Fibroblast of skin of abdomen (primary cell): ENCODE data around the gene GPC6.
"Not testable (repeated sequence)": the region's sequence is repeated elsewhere in the genome, so short reads cannot be mapped to it uniquely, and the experiment has no call there.

Source experiments
- DNase-seq: peaks from one replicate; pipeline ENCODE4 v3.0.0-alpha.2; 2013

The GPC6 gene

DNA sequence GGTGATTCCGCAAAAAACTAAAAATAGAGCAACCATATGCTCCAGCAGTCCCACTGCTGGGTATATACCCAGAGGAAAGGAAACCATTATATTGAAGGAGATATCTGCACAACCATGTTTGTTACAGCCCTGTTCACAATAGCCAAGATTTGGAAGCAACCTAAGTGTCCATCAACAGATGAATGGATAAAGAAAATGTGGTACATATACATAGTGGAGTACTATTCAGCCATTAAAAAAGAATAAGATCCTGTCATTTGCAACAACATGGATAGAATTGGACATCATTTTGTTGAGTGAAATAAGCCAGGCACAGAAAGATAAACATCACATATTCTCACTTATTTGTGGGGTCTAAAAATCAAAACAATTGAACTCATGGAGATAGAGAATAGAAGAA lies 97.3 kb downstream of the GPC6 start:
- DNase-seq: not testable (repeated sequence)

DNA sequence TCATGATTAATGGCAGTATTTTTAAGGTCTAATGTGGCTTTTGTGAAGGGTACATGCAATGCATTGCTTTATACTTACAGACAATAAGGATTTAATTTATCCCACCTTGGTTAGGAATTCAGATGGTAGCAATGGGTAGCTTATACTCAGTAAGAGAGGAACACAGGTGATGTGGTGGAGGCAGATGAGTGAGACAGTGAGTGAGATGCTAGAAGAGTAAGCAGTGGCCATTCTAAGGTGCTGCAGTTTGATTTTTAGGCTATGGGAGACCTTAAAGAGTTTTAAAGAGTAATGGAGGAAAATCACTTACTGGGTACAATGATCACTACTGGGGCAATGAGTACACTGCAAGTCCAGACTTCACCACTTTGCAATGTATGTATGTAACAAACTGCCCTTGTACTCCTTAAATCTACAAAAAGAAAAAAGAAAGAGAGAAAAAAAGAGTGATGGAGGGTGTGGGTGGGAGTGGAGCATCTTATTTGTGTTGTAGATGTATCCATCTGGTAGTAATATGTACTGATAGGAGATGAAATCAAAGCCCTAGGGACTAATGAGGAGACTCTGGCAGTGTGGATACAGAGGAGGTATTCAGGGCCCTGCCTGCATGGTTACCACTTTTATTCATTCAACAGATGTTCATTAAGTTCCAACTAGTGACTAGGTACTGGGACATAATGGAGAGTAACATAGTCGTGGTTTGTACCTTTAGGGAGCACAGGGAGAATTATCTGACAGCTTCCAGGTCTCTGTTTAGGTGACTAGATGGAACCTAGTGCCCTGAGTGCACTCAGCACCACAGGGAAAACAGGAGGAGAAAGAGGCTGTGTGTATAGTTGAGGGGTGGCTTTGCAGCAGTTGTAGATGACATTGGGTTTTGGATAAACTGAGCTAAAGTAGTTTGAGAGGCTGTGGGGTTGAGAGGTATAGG lies 99.0 kb downstream of the GPC6 start:
- DNase-seq: no peak

DNA sequence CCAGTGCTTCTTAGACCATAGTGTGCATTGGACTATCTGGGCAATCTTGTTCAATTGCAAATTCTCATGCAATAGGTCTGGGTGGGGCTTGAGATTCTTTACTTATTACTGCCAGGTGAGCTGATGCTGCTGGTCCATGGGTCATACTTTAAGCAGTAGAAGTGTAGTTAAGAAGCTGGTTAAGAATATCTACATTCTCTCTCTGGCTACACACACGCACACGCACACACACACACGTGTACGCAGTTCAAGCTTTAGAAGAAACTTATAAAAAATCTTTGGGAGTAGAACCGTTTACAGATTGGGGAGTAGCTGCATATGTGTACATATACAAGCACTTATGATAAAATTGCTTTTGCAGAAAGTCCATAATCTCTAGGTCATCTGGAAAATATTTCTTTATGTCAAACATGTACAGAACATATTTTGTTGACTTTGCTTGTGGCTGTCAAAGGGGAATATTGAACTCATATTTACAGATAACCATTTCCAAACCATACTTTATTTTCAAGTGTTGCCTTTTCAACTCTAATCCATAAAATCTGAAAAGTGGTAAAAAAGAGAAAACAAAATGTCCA lies 99.7 kb downstream of the GPC6 start:
- DNase-seq: no peak

DNA sequence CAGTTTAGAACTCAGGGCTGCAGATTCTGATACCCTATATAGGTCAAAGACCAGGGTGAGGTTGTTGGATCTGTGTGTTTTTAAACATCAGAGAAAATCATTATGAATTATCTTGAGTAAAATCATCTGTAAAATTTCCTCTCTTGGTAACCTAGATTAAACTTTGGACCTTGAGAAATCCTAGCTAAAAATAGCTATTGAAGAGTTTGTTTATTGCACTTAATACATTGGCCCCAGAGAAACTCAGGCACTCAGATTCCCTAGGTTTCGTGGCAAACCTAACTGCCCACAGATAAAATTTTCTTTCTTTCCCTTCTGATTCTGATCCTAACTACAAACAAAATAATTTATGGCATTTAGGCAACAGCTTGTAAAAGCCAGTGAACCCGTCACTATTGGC lies 102.3 kb downstream of the GPC6 start:
- DNase-seq: no peak

DNA sequence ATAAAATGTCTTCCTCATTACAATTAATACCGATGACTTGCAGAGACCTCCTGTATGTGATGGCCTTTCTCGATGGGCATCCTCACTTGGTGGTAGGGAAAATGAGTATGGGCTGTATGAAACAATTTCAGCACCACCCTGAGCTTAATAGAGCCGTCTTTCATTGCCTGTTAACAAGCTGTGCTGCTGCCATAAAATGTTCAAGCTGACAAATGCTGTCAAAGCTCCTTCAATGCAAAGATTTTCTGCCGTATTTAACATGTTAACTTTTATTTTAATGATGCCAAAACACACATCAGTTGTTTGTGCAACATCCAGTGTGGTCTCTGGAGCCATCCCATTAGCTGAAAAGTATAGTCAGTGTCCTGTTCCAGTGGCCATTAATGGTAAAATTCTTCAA lies 110.1 kb downstream of the GPC6 start:
- no peak for DNase-seq

DNA sequence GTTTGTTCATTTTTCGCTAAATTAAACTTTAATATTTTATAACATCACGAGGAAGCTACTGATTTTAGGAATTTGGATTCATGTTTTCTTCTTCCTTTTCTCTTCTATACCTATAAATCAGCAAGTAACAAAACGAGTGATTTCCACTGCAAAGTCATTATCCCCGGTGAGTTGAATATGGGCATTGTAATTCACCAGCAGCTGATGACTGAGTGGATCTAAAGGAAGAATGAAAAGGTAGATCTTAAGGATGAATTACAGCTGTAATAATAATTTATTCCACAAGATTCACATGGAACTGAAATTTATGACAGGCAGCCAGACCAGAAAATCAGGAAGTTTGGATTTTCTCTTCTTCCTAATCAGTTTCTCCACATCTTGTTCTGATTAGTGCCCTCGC lies 111.4 kb downstream of the GPC6 start:
- DNase-seq: peak; percentile 20

DNA sequence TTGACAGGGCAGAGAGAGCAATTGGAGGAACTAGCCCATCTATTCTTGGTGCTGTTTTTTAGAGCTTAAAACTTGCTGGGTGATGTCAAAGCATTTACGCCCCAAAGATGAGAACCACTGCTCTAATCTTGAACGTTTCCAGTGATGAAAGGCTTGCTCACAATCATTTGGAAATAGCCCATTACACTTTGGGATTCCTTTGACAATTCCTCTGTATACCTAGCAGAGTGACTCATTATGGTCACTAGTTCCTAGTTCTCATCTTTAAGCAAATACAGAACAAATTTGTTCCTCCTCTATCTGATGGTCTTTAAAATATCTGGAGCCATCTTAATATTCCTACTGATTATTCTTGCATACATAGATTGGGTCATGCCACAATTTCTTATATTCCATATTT lies 112.3 kb downstream of the GPC6 start:
- DNase-seq: no peak

DNA sequence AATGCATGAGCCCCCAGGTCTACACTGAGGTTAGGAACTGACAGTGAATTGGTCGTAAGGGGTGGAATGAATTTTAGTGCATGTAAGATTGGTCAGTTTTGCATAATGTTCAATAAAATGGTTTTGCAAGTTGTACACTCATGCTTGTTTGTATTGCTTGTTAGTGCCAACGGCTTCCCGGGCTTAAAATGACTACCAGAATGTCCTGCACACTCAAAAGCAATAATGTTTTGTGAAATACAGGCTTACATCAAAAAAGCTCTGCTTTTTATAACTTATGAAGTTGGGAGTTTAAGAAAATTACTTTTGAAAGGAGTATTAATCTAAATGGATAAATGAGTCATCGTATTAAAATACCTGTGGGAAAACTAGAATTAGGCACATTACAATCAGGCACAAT lies 112.9 kb downstream of the GPC6 start:
- DNase-seq: no peak

DNA sequence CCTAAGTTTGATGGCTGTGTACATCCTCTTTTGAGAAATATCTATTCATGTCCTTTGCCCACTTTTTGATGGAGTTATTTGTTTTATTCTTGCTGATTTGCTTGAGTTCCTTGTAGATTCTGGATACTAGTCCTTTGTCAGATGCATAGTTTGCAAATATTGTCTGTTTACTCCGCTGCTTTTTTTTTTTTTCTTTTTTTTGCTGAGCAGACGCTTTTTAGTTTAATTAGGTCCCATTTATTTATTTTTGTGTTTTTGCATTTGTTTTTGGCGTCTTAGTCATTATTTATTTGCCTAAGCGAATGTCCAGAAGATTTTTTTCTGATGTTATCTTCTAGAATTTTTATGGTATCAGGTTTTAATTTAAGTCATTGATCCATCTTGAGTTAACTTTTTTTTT lies 114.9 kb downstream of the GPC6 start:
- DNase-seq: no peak

DNA sequence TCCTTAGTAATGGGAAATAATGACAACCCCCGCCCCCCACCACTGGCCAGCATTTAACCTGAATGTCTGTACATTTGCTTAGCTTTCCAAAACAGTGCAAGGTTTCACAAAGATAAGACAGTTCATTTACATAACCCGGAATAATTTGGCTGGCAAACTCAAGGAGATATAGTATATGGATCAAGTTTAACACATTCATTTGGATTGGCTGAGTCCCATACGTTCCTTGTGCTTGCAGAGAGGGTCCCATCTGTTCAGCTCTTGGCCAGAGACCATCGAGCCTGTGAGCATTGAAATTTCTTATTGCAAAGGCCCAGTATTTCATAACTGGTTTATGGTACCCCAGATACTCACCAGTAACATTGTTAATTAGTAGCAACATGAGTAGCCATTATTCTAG lies 116.5 kb downstream of the GPC6 start:
- DNase-seq: no peak

DNA sequence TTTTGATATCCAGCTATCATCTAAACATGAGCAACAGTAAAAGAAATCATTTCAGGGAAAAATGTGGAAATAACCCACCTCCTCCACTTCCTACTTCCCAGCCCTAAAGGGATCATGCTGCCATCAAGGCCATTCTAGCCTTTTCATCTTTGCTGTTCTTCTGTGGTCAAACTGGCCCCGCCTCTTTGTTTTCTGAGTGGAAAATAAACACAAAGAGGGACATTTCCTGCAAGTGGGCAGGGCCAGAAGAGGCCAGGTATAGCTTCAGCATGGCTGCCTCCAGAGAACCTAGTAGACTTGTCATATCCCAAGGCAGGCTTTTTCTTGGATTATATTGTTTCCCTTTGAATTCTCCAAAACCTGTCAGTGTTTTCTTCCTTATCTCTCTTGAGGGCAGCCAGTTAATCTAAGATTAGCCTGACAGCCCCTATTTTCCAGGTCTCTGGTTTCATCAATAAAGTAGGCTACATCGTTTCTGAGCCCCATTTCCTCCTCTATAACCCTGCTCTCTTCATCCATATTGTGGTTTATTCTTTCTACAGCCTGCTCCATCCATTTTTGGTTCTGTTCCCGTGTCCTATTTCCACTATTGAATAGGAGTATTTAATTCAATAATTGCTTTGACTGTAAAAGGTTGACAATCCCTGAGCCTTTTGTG lies 117.6 kb downstream of the GPC6 start:
- DNase-seq: no peak

DNA sequence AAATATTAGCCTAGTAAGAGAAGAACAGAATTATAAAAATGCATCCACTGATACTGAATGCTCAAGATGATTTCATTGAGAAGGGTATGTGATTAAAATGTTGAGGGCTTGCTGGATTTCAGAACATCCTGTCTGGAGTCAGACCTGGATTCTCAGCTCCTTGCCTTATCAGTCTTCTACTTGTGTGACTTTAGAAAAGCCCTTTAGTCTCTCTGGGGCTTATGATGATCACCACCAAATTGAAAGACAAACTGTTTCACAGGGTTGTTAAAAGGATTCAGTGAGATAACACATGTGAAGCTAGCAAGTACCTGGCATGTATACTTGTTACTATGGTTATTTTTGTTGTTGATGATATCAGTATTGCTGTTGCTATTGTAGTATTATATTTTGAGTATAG lies 118.4 kb downstream of the GPC6 start:
- no peak for DNase-seq

DNA sequence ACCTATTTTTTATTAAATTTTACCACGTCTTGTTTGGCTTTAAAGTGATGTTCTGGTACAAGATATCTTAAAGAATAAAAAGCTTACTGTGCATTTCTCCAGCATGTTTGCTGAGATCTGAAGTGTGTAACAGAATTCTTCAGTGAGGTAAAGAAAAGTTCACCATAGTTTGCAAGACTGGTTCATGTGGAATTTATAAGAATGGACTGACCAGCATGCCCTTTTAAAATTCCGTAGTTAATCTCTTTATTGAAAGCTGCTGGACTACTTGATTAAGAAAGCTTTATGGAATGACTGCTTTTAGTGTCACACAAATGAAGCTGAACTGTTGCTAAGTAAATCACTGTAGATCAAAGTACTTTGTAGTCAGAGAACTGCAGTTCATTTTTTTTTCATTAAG lies 119.2 kb downstream of the GPC6 start:
- peak; percentile 65 for DNase-seq

DNA sequence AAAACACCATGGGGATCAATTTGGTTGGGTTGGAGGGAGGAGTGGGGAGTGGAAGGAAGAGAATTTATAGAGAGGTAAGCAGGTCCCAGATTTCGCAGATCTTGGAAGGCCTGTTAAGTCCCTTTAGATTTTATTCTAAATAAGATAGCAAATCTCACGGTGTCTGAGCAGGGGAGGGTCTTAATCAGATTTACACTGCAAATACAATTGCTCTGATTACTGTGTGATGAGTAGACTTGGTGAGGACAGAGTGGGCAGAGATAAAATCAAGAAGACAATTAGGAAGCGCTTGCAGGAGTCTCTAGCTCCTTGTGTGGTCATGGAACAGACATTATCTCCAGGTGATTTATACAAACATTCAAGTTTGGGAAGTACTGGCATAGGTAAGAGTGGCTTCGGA lies 126.0 kb downstream of the GPC6 start:
- no peak for DNase-seq

DNA sequence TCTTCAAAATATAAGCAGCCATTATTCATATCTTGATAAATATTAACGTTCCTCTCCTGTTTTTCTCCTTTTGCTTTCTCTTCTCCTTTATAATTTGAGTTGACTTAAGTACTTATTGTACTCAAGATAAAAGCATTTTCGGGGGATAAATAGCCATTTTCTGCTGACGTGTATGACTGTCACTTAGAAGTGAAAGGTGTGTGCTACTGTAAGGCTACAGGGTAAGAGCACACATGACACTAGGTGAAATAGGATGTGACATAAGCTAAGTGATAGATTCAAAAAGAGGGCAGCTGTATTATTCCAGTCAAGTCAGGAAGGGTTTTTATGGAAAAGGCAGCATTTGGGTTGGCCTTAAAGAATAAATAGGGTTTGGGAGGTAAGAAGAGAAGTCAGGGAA lies 128.5 kb downstream of the GPC6 start:
- no peak for DNase-seq

DNA sequence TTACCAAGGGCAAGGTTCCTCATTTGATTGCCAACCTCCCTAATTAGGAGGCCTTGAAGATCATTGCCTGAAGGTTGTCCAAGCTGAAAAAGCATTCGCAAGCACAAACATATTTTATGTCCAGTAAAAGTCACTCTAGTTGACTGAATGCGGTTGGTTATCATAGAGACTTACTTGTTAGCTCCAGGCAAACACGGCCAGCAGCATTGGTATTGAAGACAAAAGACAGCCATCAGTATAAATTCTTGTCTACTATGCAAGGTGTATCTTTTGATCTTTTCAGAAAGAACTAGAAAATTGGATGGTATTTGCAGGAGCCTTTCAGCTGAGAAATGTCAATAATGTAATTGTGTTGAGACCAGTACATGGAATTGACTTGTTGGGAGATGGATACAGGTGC lies 129.9 kb downstream of the GPC6 start:
- no peak for DNase-seq

DNA sequence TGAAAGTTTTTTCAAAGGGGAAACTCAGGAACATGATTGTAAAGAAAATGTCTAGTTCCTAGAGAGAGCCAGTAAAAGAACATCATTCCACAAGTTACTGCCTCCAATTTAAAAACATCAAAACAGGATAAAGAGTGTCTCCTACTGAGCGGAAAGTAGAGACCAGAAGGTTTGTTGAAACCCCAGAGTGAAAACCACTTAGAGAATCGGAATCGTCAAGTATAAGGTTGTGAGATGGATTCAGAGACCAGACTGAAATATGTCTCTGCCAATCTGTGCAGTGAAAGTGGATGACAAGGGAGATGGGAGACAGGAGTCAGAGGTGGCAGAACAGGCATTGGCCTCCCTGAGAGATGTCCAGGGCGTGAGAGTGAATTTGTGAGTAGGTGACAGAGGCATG lies 133.4 kb downstream of the GPC6 start:
- DNase-seq: no peak

DNA sequence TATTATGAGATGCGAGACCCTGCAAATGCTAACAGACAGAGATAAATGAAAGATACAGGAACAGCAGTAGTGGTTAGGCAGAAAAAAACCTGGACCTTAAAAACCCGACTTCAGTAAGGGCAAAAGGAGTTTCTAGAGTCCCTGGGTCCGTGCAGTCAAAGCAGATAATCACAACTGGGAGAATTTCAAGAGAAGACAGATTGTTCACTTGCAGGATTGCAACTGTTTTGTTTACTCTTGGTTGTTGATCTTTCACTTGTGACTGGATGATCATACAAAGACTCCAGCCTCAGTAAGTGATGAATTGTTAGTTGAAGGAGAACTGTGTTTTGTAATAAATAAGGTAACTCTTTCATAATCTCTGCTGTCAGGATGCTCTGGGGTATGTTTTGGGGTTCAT lies 135.1 kb downstream of the GPC6 start:
- no peak for DNase-seq

DNA sequence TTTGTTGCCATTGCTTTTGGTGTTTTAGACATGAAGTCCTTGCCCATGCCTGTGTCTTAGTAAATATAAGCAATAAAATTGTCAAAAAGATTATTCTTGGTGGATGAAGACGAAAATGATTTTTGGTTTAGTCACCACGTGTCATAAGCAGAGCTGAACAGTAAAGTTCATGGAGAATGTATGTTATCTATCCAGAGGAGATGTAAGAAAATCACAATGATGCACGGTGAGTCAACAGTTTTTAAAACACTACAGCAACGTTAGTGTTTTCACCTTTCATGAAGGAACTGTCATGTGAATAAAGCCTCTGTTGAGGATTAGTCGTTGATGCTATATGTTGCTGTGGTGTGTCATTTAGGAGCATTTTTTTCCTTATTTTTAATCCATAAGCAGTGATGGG lies 137.6 kb downstream of the GPC6 start:
- DNase-seq: peak; percentile 65

DNA sequence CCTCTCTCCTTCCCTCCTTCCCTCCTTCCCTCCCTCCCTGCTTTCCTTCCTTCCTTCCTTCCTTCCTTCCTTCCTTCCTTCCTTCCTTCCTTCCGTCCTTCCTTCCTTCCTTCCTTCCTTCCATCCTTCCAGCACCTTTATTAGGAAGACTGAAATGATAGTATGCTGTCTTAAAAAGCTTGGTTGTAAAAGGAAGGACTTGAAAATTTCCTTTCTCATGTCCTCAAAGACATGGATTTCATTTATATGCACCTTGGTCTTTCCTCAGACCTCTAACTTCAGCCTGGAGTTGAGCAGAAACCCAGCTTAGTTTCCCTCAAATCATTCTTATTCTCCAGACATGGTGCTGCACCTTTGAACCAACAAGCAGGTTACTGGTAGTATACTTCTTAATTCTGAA lies 141.7 kb downstream of the GPC6 start:
- DNase-seq: no peak

DNA sequence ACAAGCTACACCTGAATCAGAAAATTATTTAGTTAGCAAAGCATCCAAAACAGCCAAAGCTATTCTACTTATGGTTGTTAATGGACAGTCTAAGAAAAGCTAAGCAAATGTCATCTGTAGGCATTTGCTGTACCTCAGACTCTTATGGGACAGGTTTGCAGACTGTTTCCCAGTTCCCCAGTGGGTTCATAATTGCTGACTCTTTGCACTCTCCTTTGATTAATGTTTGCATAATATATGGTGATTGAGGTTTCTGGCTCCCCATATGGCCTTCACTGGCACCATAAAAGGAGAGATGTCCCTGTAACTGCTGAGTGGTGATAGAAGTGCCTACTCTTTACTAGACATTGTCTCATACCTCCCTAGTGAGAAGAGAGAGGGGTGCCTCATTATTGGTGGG lies 142.1 kb downstream of the GPC6 start:
- no peak for DNase-seq

DNA sequence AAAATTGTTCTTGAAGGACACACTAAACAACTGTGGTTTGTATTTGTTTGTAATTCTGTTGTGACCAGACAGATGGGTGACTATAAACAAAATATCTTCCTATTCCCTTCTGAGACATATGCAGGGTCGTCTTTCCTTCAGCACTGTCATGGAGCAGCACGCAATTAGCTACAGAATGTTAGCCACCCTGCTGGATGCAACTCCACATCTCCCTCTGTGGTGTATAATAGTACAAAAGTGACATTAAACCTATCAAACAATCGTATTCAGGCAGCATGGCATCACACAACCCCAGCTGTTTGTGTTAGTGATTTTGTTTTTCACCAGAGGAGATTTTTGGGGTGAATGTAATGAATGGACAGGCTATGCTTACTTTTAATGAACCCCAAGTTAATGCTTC lies 146.2 kb downstream of the GPC6 start:
- DNase-seq: no peak

DNA sequence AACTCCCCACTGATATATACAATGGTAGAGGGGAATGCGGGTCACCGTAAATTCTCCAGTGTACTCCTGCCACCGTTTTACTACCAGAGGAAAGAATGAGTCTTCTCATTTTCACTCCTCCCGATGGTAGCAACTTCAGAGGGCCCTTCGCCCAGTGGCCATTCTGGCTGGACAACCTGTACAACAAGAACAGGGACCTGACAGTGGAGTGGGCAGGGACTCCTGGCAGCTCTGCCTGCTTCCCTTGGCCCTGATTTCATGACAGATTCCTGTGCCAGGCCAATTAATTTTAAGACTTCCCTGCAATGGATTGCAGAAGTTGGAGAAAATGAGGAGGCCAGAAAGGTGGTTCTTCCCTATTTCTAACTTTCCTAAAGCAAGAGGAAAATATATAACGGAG lies 148.9 kb downstream of the GPC6 start:
- no peak for DNase-seq

DNA sequence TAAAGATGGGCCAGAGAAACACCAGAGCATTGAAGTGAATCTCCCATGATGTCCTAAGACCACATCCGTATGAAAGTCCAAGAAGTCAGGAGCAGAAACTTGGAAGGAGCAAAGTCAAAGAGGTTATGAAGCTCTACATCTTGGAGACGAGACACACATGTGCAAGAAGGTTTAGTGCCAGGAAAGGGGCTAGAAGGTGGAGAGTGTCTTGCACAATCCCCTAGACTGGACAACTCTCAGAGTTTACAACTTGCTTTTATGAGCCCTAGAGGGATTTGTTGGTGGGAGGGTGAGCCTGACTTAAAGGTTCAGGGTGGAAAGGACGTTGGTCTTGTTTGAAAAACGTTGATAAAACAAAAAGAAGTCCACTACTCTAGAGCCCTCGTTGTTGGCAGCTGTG lies 150.6 kb downstream of the GPC6 start:
- DNase-seq: no peak
